Loucy (cell line): Measurements from ENCODE around the gene CRTAC1.

Experiments used
- H2AFZ ChIP-seq: fragments of 200-600 bp; sonication (generic); 2 replicates; pipeline ENCODE4 v1.6.0; 2016; ENCODE audit warnings: antibody characterized with exemption, mild to moderate bottlenecking, low read length, moderate library complexity
- H3F3A ChIP-seq: fragments of 200-600 bp; 2 replicates; pipeline ENCODE4 v1.6.0; 2016; ENCODE audit warnings: antibody characterized with exemption, low read depth, mild to moderate bottlenecking
- H3K27me3 ChIP-seq: fragments of 200-600 bp; sonication (generic); 2 replicates; pipeline ENCODE4 v1.6.1; 2014; ENCODE audit warnings: low read length, mild to moderate bottlenecking; ENCODE audit not compliant: insufficient read depth, poor library complexity, severe bottlenecking
- H3K36me3 ChIP-seq: fragments of 200-600 bp; sonication (generic); 2 replicates; pipeline ENCODE4 v1.6.1; 2016; ENCODE audit warnings: low read length; ENCODE audit not compliant: insufficient read depth
- H3K4me1 ChIP-seq: fragments of 200-600 bp; sonication (generic); 2 replicates; pipeline ENCODE4 v1.5.1; 2014; ENCODE audit warnings: low read length, mild to moderate bottlenecking; ENCODE audit not compliant: insufficient read depth, poor library complexity, severe bottlenecking
- H3K4me2 ChIP-seq: fragments of 200-600 bp; sonication (generic); 2 replicates; pipeline ENCODE4 v1.6.0; 2014; ENCODE audit warnings: antibody characterized with exemption, low read length, low read depth, mild to moderate bottlenecking; ENCODE audit not compliant: poor library complexity, severe bottlenecking
- H3K4me3 ChIP-seq: fragments of 200-600 bp; sonication (generic); 2 replicates; pipeline ENCODE4 v1.5.1; 2014; ENCODE audit warnings: low read length, mild to moderate bottlenecking, mixed read lengths; ENCODE audit not compliant: poor library complexity, severe bottlenecking
- H3K79me2 ChIP-seq: fragments of 200-600 bp; sonication (generic); 2 replicates; pipeline ENCODE4 v1.6.1; 2014; ENCODE audit warnings: low read length; ENCODE audit not compliant: insufficient read depth
- H3K9ac ChIP-seq: fragments of 200-600 bp; sonication (generic); 2 replicates; pipeline ENCODE4 v1.6.0; 2014; ENCODE audit warnings: mild to moderate bottlenecking, low read depth, low read length, moderate library complexity; ENCODE audit not compliant: poor library complexity, severe bottlenecking
- H3K9me2 ChIP-seq: fragments of 200-600 bp; sonication (generic); replicated peaks from 2 replicates; pipeline ENCODE4 v1.6.1; 2016; ENCODE audit warnings: low read depth, low read length, mixed read lengths
- H3K9me3 ChIP-seq: fragments of 200-600 bp; sonication (generic); 2 replicates; pipeline ENCODE4 v1.6.1; 2014; ENCODE audit warnings: mild to moderate bottlenecking, antibody characterized with exemption, low read length, low read depth; ENCODE audit not compliant: insufficient read depth
- H4K20me1 ChIP-seq: fragments of 200-600 bp; sonication (generic); 2 replicates; pipeline ENCODE4 v1.6.0; 2014; ENCODE audit warnings: antibody characterized with exemption, low read length, mild to moderate bottlenecking; ENCODE audit not compliant: insufficient read depth, poor library complexity, severe bottlenecking
- CTCF ChIP-seq: fragments of 200-600 bp; sonication (generic); conservative IDR thresholded peaks from 2 replicates; pipeline ENCODE4 v1.5.1; 2014; ENCODE audit warnings: mild to moderate bottlenecking, antibody characterized with exemption, low read length
- EZH2phosphoT487 ChIP-seq: fragments of 200-600 bp; IDR thresholded peaks from 2 replicates; pipeline ENCODE4 v1.6.1; 2018; ENCODE audit warnings: antibody characterized with exemption, mild to moderate bottlenecking, moderate library complexity, borderline replicate concordance

The CRTAC1 gene

GRCh38 chr10:97904576-97904975 lies 125.8 kb downstream of the CRTAC1 start:
- Histone ChIP-seq H3K36me3 (no peaks in the 10 kb centered on the region), H3F3A (no peaks in the 10 kb centered on the region), H3K4me1 (no peaks in the 10 kb centered on the region), H2AFZ (no peak overlapping the region), H3K79me2 (no peaks in the 10 kb centered on the region), H3K4me2 (no peak overlapping the region), H3K9me3 (no peaks in the 10 kb centered on the region), H3K4me3 (no peak overlapping the region), H3K9ac (no peak overlapping the region), H3K27me3 (no peaks in the 10 kb centered on the region), H4K20me1 (no peaks in the 10 kb centered on the region), H3K9me2 (no peaks in the 10 kb centered on the region)
- no peak for TF ChIP-seq EZH2phosphoT487
- TF ChIP-seq CTCF: no peak

GRCh38 chr10:97904018-97904381 lies 126.4 kb downstream of the CRTAC1 start:
- Histone ChIP-seq H3K4me2 (no peak overlapping the region), H3K9ac (no peak overlapping the region), H3K9me3 (no peaks in the 10 kb centered on the region), H3K9me2 (no peaks in the 10 kb centered on the region), H3F3A (no peaks in the 10 kb centered on the region), H3K79me2 (no peaks in the 10 kb centered on the region), H3K4me3 (no peak overlapping the region), H3K36me3 (no peaks in the 10 kb centered on the region), H3K27me3 (no peaks in the 10 kb centered on the region), H3K4me1 (no peaks in the 10 kb centered on the region), H4K20me1 (no peaks in the 10 kb centered on the region), H2AFZ (no peak overlapping the region)
- no peak for TF ChIP-seq CTCF
- no peak for TF ChIP-seq EZH2phosphoT487

- no peaks in the 10 kb centered on the region for H3K4me1 ChIP-seq
- H3K9ac ChIP-seq: no peak overlapping the region
- H2AFZ ChIP-seq: no peak overlapping the region
- no peak for TF ChIP-seq EZH2phosphoT487
- H3K36me3 ChIP-seq: no peaks in the 10 kb centered on the region
- H3K4me3 ChIP-seq: no peak overlapping the region
- no peaks in the 10 kb centered on the region for H3K27me3 ChIP-seq
- no peaks in the 10 kb centered on the region for H3K9me3 ChIP-seq
- H4K20me1 ChIP-seq: no peaks in the 10 kb centered on the region
- H3K9me2 ChIP-seq: no peaks in the 10 kb centered on the region
- H3F3A ChIP-seq: no peaks in the 10 kb centered on the region
- H3K79me2 ChIP-seq: no peaks in the 10 kb centered on the region
- H3K4me2 ChIP-seq: no peak overlapping the region
Measured at GRCh38 chr10:97903128-97904017, 127.0 kb downstream of the CRTAC1 start.

- H3K79me2 ChIP-seq: no peaks in the 10 kb centered on the region
- H3K9me2 ChIP-seq: no peaks in the 10 kb centered on the region
- H4K20me1 ChIP-seq: no peaks in the 10 kb centered on the region
- H3K4me1 ChIP-seq: no peaks in the 10 kb centered on the region
- H3F3A ChIP-seq: no peaks in the 10 kb centered on the region
- no peak overlapping the region for H3K4me2 ChIP-seq
- no peaks in the 10 kb centered on the region for H3K9me3 ChIP-seq
- H3K4me3 ChIP-seq: no peak overlapping the region
- no peaks in the 10 kb centered on the region for H3K27me3 ChIP-seq
- no peak overlapping the region for H2AFZ ChIP-seq
- TF ChIP-seq EZH2phosphoT487: no peak
- TF ChIP-seq CTCF: no peak
- H3K36me3 ChIP-seq: no peaks in the 10 kb centered on the region
- no peak overlapping the region for H3K9ac ChIP-seq
Measured at GRCh38 chr10:97901381-97901780, 129.0 kb downstream of the CRTAC1 start.
